Measurements from ENCODE around the gene SMARCA2.

Gene SMARCA2

GRCh38 chr9:2179567-2179966 lies 164.4 kb downstream of the SMARCA2 start:
- DNase-seq: no peak

- no peak for DNase-seq
These were observed 165.0 kb downstream of the SMARCA2 start for GRCh38 chr9:2180154-2180553.

- no peak for DNase-seq
These were observed 165.6 kb downstream of the SMARCA2 start for GRCh38 chr9:2180704-2181103.

GRCh38 chr9:2181792-2182191 lies 166.6 kb downstream of the SMARCA2 start:
- DNase-seq: no peak

GRCh38 chr9:2190939-2191608 lies 175.9 kb downstream of the SMARCA2 start:
- no peak for DNase-seq

GRCh38 chr9:2191609-2191972 lies 176.4 kb downstream of the SMARCA2 start:
- DNase-seq: no peak

- DNase-seq: no peak
These were observed 177.3 kb downstream of the SMARCA2 start for GRCh38 chr9:2192356-2192979.

- DNase-seq: no peak
These were observed 178.4 kb downstream of the SMARCA2 start for GRCh38 chr9:2193552-2193951.

GRCh38 chr9:2195211-2195610 lies 180.1 kb downstream of the SMARCA2 start:
- DNase-seq: no peak

GRCh38 chr9:2196757-2197156 lies 181.6 kb downstream of the SMARCA2 start:
- no peak for DNase-seq

GRCh38 chr9:2198956-2199635 lies 183.9 kb downstream of the SMARCA2 start:
- DNase-seq: no peak

GRCh38 chr9:2199999-2200796 lies 185.1 kb downstream of the SMARCA2 start:
- DNase-seq: no peak

GRCh38 chr9:2208465-2208864 lies 193.3 kb downstream of the SMARCA2 start:
- DNase-seq: no peak

- DNase-seq: no peak
These were observed 193.8 kb downstream of the SMARCA2 start for GRCh38 chr9:2208991-2209390.

- no peak for DNase-seq
These were observed 194.3 kb downstream of the SMARCA2 start for GRCh38 chr9:2209400-2209799.

- no peak for DNase-seq
These were observed 195.1 kb downstream of the SMARCA2 start for GRCh38 chr9:2210201-2210600.

- no peak for DNase-seq
These were observed 198.8 kb downstream of the SMARCA2 start for GRCh38 chr9:2213830-2214468.

- no peak for DNase-seq
These were observed 199.6 kb downstream of the SMARCA2 start for GRCh38 chr9:2214707-2215106.

- DNase-seq: no peak
These were observed 200.8 kb downstream of the SMARCA2 start for GRCh38 chr9:2215921-2216441.

- DNase-seq: no peak
These were observed 201.4 kb downstream of the SMARCA2 start for GRCh38 chr9:2216591-2216990.

GRCh38 chr9:2217540-2217939 lies 202.4 kb downstream of the SMARCA2 start:
- no peak for DNase-seq

GRCh38 chr9:2220036-2220435 lies 204.9 kb downstream of the SMARCA2 start:
- DNase-seq: no peak

Data from NCI-H1694 treated with DMSO at 0.1 percent for 48 hours (cell line).